IMR-90 (cell line): ENCODE results near the gene MRPL9. TPM values are rescaled to one million over a fixed set of nuclear protein-coding genes. Genes with fewer than 3 reads are reported as not detected.

ENCODE experiments used
- ATAC-seq: fragments of 200-7000 bp; cut with Tn5 transposase; 2 replicates; pipeline ENCODE4 v1.9.1; 2020; ENCODE audit warnings: low read depth, mild to moderate bottlenecking, moderate library complexity
- BruUV-seq: library from RNA; stranded (reverse); fragments of 400-500 nt; replicated peaks from 2 replicates; lab custom pipeline; 2021; lab: Mats Ljungman, UMichigan
- CTCF ChIA-PET: fragments of 300-600 bp; formaldehyde crosslinking; extraction: SDS; loops from one replicate; lab custom pipeline; 2021; ENCODE audit warnings: antibody characterized with exemption; lab: Yijun Ruan, JAX
- POLR2A ChIA-PET: fragments of 300-600 bp; sonication (Branson Sonifier 250); formaldehyde crosslinking; loops from one replicate; lab custom pipeline; 2022; ENCODE audit warnings: antibody characterized with exemption; ENCODE audit not compliant: unreplicated experiment; lab: Charles Lee
- DNase-seq: peaks from one replicate; pipeline ENCODE4 v3.0.0; 2013
- H2AFZ ChIP-seq: replicated peaks from 2 replicates; pipeline ENCODE3; 2013; ENCODE audit warnings: low read length, mild to moderate bottlenecking; ENCODE audit not compliant: poor library complexity
- H2AK5ac ChIP-seq: 2 replicates; pipeline ENCODE4 v1.6.1; 2013; ENCODE audit warnings: low read depth, low read length, inconsistent platforms
- H2AK9ac ChIP-seq: replicated peaks from 2 replicates; pipeline ENCODE3; 2013; ENCODE audit warnings: mild to moderate bottlenecking, low read depth, low read length, moderate library complexity; ENCODE audit not compliant: poor library complexity
- H2BK120ac ChIP-seq: 2 replicates; pipeline ENCODE4 v1.6.1; 2013; ENCODE audit warnings: low read depth, low read length, inconsistent platforms
- H2BK15ac ChIP-seq: 3 replicates; pipeline ENCODE4 v1.6.1; 2013; ENCODE audit warnings: low read depth, low read length, inconsistent platforms
- H2BK20ac ChIP-seq: 2 replicates; pipeline ENCODE4 v1.6.1; 2013; ENCODE audit warnings: low read depth, mild to moderate bottlenecking, inconsistent platforms, low read length, moderate library complexity
- H2BK5ac ChIP-seq: 2 replicates; pipeline ENCODE4 v1.6.1; 2013; ENCODE audit warnings: mild to moderate bottlenecking, low read depth, low read length, inconsistent platforms; ENCODE audit not compliant: poor library complexity, severe bottlenecking
- H3K14ac ChIP-seq: replicated peaks from 2 replicates; pipeline ENCODE4 v1.6.1; 2013; ENCODE audit warnings: low read depth, low read length, inconsistent platforms
- H3K18ac ChIP-seq: 2 replicates; pipeline ENCODE4 v1.6.1; 2013; ENCODE audit warnings: low read depth, low read length, control low read depth
- H3K23ac ChIP-seq: 2 replicates; pipeline ENCODE4 v1.6.1; 2013; ENCODE audit warnings: low read depth, low read length, inconsistent platforms
- H3K27ac ChIP-seq: 2 replicates; pipeline ENCODE4 v1.5.1; 2013; ENCODE audit warnings: mild to moderate bottlenecking, control low read depth, low read length; ENCODE audit not compliant: insufficient read depth
- H3K27me3 ChIP-seq: 2 replicates; pipeline ENCODE4 v1.6.1; 2013; ENCODE audit warnings: low read length; ENCODE audit not compliant: control insufficient read depth, insufficient read depth
- H3K36me3 ChIP-seq: 2 replicates; pipeline ENCODE4 v1.6.1; 2013; ENCODE audit warnings: low read length, mixed read lengths; ENCODE audit not compliant: control insufficient read depth, insufficient read depth
- H3K4ac ChIP-seq: 2 replicates; pipeline ENCODE4 v1.6.1; 2013; ENCODE audit warnings: low read depth, low read length, inconsistent platforms
- H3K4me1 ChIP-seq: 2 replicates; pipeline ENCODE4 v1.6.1; 2013; ENCODE audit warnings: low read length, mixed read lengths; ENCODE audit not compliant: control insufficient read depth, insufficient read depth
- H3K4me2 ChIP-seq: 2 replicates; pipeline ENCODE4 v1.6.1; 2013; ENCODE audit warnings: low read depth, mild to moderate bottlenecking, control low read depth, low read length, moderate library complexity
- H3K4me3 ChIP-seq: 2 replicates; pipeline ENCODE4 v1.5.1; 2013; ENCODE audit warnings: low read depth, mild to moderate bottlenecking, control low read depth, low read length, moderate library complexity; ENCODE audit not compliant: insufficient read depth
- H3K56ac ChIP-seq: 2 replicates; pipeline ENCODE4 v1.6.1; 2013; ENCODE audit warnings: low read length, inconsistent platforms; ENCODE audit not compliant: insufficient read depth; ENCODE audit errors: extremely low read depth
- H3K79me1 ChIP-seq, 2 experiments: 2 replicates each; pipeline ENCODE4 v1.6.1; 2013; ENCODE audit warnings: low read length in 2 of 2, inconsistent platforms in 1 of 2, low read depth in 1 of 2
- H3K9ac ChIP-seq: 2 replicates; pipeline ENCODE4 v1.6.1; 2013; ENCODE audit warnings: low read depth, low read length, control low read depth
- H3K9me1 ChIP-seq: 2 replicates; pipeline ENCODE4 v1.6.1; 2013; ENCODE audit warnings: low read length, inconsistent platforms; ENCODE audit not compliant: insufficient read depth
- H3K9me3 ChIP-seq: 2 replicates; pipeline ENCODE4 v1.6.1; 2013; ENCODE audit warnings: low read length; ENCODE audit not compliant: control insufficient read depth, insufficient read depth
- H4K20me1 ChIP-seq: 2 replicates; pipeline ENCODE4 v1.6.1; 2013; ENCODE audit warnings: low read length, inconsistent platforms; ENCODE audit not compliant: insufficient read depth
- H4K5ac ChIP-seq: 2 replicates; pipeline ENCODE4 v1.6.1; 2013; ENCODE audit warnings: mild to moderate bottlenecking, low read depth, low read length, control low read depth
- H4K8ac ChIP-seq, 2 experiments: 2 replicates each; pipeline ENCODE4 v1.6.1; 2013; ENCODE audit warnings: low read depth in 2 of 2, low read length in 2 of 2, control low read depth in 1 of 2, inconsistent platforms in 1 of 2
- H4K91ac ChIP-seq: 2 replicates; pipeline ENCODE4 v1.6.1; 2013; ENCODE audit warnings: low read depth, low read length, inconsistent platforms; ENCODE audit not compliant: insufficient read depth
- CEBPB ChIP-seq: IDR thresholded peaks from 2 replicates; pipeline ENCODE4 v1.6.1; 2012; ENCODE audit warnings: low read depth, low read length, improper control_type of control experiment
- RCOR1 ChIP-seq: IDR thresholded peaks from 2 replicates; pipeline ENCODE4 v1.6.1; 2012; ENCODE audit warnings: mild to moderate bottlenecking, low read length, improper control_type of control experiment; ENCODE audit not compliant: insufficient replicate concordance
- WGBS, 2 experiments: methylation state at CpG; one replicate each; pipeline versions ENCODE4 v1.1.5 to v1.1.7; 2013; ENCODE audit warnings: missing lambda C conversion rate in 2 of 2; ENCODE audit not compliant: insufficient read length in 1 of 2; ENCODE audit errors: extremely low coverage in 2 of 2; 5-methylcytosine and 5-hydroxymethylcytosine counted together
- dilution Hi-C: fragments of 300-500 bp; cut with HindIII; formaldehyde crosslinking; loops from one replicate; pipeline ENCODE4 v1.14.3; 2018; ENCODE audit warnings: low sequenced_read_pairs; ENCODE audit not compliant: unreplicated experiment
- in situ Hi-C: fragments of 300-500 bp; cut with MboI; formaldehyde crosslinking; loops from 3 replicates; pipeline ENCODE4 v1.14.3; 2019; ENCODE audit warnings: low sequenced_read_pairs, inconsistent platforms, mixed read lengths
- intact Hi-C: fragments of 100-400 bp; cut with micrococcal nuclease; formaldehyde crosslinking; loops from 2 replicates; pipeline ENCODE4 v1.10.0; 2022
- polyA plus RNA-seq, 3 experiments: library from polyadenylated mRNA; depleted of rRNA; stranded (reverse); fragments of >200 nt; gene quantifications; 2 replicates each; pipeline ENCODE4 v1.2.3, GENCODE V29; 2012; ENCODE audit warnings: low replicate concordance in 1 of 3
- total RNA-seq: library from RNA; depleted of rRNA; stranded (reverse); fragments of >200 nt; gene quantifications from 2 replicates; pipeline ENCODE4 v1.2.3, GENCODE V29; 2012

Gene MRPL9
- total and polyA plus RNA-seq, 2 of the 4 experiments (the other 2 are of a cell fraction), result 65.4 to 87.5 TPM

GRCh38 chr1:151807131-151807530 lies 43.8 kb upstream of the MRPL9 start:
- Histone ChIP-seq H3K79me1 (no peaks in the 10 kb centered on the region), H3K4me1 (no peaks in the 10 kb centered on the region), H4K8ac (no peak overlapping the region), H3K9me1 (no peaks in the 10 kb centered on the region; the same call in 1 of the 2 replicates), H2AK9ac (no peak overlapping the region), H3K4me3 (no peak overlapping the region), H3K4me2 (no peak overlapping the region), H3K27ac (no peak overlapping the region), H4K5ac (no peak overlapping the region), H3K23ac (no peak overlapping the region), H3K14ac (no peak overlapping the region), H2BK15ac (no peak overlapping the region), H2AFZ (no peak overlapping the region), H3K56ac (no peak overlapping the region), H2BK120ac (no peak overlapping the region), H3K27me3 (peaks cover 79% of the 10 kb centered on the region), H3K4ac (no peak overlapping the region), H3K9me3 (no peaks in the 10 kb centered on the region), H4K20me1 (no peaks in the 10 kb centered on the region), H3K36me3 (no peaks in the 10 kb centered on the region), H3K18ac (no peak overlapping the region), H3K9ac (no peak overlapping the region), H4K91ac (no peak overlapping the region), H2AK5ac (no peak overlapping the region), H2BK5ac (no peak overlapping the region), H2BK20ac (no peak overlapping the region)
- dilution Hi-C loops (no loop called here), in situ Hi-C loops (no loop called here), intact Hi-C loops (no loop called here)
- CTCF ChIA-PET, result no interaction called here
- ATAC-seq, result no peak
- no peak for TF ChIP-seq RCOR1
- no peak for TF ChIP-seq CEBPB
- POLR2A ChIA-PET, result no interaction called here
- no TSS peak for BruUV-seq
- WGBS, 2 experiments, result 58% methylated on average over 4 of the region's 5 CpGs; no CpG with 5 or more reads in 1 of the 2 experiments
- no peak for DNase-seq
